Limb (tissue), 2 donors: ENCODE data around the gene ERBIN.
"Not testable (repeated sequence)": the region's sequence is repeated elsewhere in the genome, so short reads cannot be mapped to it uniquely, and the experiment has no call there.

Source experiments
- DNase-seq, 2 donors: peaks; one replicate each; pipeline ENCODE4 v3.0.0-alpha.2; 2016; ENCODE audit errors: extremely low spot score in 2 of 2

The ERBIN gene

DNA sequence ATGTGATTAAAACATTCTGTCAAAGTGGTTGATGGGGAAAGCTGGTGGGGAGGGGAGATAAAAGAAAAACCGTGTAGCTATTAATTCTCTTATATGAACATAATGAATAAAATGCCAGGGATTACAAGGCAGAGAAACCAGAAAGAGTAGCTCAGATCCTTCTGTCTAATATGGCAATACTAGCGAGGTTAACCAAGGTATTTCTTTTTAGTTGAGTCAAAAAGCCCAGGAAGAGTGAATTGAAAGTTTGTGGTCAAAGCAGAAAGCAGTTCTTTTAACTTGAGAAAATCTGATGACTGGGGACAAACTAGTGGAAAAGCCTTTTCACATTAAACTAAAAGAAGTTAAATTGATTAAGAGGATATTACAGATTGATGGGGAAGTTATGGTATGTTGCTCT lies 76.0 kb downstream of the ERBIN start:
- DNase-seq = no peak

DNA sequence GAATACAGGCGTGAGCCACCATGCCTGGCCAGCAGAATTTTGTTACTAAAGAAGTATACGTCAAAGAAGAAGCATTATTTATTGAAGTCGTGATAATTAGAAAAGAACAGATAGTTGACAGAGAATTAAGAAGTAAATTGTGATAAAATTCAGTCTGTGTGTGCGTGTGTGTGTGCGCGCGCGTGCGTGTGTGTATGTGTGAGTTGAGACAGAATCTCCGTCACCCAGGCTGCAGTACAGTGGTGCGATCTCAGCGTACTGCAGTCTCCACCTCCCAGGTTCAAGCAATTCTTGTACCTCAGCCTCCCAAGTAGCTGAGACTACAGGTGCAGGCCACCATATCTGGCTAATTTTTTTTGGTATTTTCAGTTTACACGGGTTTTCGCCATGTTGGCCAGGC lies 77.8 kb downstream of the ERBIN start:
- no peak for DNase-seq

DNA sequence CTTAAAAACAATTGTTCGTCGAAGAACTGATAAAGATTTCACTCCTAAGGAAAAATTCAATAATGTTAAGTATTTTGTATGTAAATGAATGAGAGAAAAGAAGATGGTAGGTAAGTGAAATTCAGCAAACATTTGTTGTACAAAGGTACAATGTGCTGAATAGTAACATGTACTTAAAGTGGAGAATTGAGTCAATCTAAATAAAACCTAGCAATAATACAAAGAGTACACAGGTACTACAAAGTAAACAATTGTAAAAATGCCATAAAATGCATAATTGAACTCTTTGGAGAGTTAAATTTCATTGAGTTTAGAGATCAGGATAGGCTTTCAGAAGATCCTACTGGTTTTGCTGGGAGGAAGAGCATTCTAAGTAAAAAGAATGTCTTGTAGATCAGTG lies 82.9 kb downstream of the ERBIN start:
- DNase-seq = no peak

DNA sequence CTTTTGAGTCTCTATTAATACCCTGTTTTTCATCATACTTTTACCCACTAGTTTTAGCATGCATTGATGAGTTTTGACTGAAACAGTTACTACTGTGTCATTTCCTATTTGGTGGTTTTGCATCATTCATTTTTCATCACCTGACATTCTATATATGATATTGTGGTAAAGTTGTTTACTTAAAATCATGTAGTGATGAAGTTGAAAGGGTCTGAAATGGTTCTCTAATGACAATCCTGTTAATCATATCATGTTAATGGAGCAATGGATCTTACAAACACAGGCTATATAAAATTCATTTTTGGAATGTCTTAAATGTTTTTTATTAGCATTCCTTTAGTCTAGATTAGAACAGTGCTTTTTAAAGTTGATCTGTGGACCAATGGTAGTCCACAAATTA lies 84.1 kb downstream of the ERBIN start:
- DNase-seq = no peak

DNA sequence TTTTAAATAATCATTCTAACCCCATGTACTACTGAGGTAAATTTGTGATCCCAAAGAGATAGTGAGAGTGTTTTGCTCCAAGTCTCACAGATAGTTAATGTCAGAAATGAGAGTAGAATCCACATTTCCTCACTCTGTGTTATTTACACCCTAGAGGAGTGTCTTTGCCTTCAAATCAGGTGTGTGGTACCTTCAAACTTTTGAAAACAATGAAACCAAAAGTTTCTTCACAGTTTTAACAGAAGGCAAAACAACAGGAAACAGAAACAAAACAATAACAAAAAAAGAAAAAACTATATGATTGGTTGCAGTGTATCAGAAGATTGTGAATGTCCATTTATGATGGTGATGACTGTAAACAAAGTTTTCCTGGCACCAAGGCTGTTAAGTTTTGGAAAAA lies 85.9 kb downstream of the ERBIN start:
- DNase-seq = no peak

DNA sequence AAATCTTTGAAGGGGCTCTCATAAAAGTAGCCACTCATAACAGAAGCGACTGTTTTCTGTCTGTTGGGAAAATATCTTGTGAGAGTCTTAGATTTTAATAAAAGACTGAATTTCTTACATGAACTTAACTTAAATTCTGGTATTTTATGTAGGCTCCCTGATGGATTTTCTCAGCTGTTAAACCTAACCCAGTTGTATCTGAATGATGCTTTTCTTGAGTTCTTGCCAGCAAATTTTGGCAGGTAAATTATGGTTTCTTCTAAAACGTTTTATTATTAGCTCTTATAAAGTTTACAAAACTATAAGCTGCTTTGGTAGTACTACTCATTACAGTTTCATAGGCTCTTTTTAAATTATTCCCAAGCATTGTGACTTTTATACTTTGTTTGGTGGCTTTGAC lies 87.0 kb downstream of the ERBIN start:
- DNase-seq = no peak

DNA sequence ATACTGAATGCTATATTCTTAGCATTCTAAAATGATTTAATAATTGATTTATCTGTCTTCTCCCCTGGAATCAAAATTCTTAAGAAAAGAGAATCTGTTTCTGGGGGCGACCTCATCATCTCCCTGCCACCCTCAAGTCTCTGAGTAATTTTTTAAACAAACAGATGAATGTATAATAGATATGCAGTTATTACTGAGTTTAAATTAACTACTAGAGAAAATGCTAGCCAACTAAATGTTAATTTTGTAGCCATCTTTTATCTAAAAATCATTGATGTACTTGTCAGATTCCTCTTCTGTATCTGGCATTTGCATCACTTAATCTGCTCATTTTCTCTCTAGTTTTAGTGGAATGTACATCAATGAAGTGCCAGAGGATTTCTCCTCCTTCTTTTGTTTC lies 87.5 kb downstream of the ERBIN start:
- DNase-seq = no peak

DNA sequence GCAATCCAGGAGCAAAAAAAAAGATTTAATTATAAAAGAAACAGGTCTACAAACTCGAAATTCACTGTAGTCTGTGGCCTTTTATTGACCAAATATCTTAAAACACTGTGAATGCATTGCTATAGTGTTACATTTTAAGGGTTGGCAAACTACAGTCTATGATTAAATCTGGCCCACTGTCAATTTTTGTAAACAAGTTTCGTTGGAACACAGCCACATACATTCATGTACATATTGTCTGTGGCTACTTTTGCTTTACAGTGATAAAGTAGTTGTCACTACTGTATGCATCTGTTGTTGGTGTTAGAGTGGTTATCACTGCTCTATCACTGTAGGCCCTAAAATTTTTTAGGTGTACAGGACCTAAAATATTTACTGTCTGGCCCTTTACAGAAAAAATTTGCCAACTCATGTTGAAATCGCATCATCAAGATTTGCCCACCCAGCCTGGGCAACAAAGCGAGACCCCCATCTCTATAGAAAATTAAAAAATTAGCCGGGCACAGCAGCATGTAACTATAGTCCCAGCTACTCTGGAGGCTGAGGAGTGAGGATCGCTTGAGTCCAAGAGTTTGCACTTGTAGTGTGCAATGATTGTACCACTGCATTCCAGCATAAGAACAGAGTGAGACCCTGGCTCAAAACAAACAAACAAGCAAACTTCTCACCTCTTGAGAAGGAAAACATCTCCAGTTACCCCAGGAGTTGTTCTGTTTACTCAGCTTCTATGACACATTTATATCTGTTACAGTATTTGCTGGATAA lies 89.0 kb downstream of the ERBIN start:
- no peak for DNase-seq

DNA sequence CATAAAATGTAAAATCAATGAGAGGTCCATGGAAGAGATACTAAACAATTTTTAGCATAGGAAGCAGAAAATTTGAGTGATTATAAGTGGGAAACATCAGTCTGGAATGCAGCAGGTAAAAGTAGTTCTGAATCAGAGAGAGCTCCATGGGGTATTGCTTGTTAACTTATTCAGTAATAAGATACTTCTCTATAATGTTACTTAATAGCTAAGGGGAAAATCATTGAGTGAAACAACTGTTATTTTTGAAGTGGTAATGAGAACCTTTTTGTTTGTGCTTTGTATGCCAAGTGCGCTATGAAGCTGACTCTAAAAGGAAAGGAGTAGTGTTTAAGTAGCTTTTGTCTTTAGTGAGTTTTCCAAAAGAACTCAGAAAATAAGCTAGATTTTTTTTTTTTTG lies 95.2 kb downstream of the ERBIN start:
- no peak for DNase-seq

DNA sequence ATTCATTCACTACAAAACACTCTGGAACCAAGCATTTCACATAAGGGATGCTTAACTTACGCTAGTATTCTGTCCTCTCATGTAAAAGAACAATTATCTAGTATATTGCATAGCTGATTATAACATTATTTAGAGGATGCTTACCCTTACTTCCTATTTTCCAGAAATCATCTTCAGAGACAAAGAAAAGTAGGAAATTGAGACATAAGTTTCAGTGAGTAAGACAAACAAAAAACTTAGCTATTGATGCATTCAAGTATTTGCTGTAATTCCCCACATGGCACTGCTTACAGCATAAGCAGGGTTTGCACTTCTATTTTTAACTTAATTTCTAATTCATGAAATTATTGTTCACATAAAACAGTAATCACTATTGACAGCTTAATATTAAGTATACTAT lies 112.9 kb downstream of the ERBIN start:
- no peak for DNase-seq

DNA sequence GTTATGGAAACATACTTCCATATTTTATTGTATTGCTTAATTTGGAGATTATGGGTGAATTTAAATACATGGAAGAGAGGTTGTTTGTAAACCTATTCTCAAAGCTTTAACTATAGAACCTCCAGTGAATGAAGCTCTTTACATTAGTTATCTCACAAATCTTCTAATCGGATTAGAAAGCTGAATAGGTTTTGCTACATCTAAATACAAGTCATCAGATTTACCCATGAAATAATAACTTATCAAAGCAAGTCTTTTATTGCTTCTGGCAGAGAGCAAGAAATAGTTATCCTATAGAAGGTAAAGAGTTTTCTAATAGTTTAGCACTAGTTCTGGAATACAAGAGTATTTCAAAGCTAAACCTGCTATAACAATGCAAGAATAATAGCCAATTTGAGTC lies 113.3 kb downstream of the ERBIN start:
- DNase-seq = no peak

DNA sequence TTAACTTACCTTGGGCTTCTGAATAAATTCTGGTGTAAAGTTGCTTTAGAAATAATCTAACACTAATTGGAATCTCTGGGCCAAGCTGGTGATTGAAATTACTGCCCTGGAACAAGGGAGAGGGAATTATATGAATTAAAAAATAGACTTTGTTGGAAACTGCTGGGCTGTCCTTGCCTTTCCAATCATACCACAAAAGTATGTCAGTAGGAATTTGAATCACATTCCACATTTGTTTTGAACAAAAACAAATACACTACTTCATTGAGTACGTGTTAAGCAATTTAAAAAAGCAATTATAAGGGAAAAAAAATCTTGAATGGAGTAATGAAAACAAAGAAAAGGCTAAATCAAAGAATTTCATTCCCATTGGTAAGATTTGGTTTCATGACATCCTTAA lies 115.3 kb downstream of the ERBIN start:
- DNase-seq = no peak

DNA sequence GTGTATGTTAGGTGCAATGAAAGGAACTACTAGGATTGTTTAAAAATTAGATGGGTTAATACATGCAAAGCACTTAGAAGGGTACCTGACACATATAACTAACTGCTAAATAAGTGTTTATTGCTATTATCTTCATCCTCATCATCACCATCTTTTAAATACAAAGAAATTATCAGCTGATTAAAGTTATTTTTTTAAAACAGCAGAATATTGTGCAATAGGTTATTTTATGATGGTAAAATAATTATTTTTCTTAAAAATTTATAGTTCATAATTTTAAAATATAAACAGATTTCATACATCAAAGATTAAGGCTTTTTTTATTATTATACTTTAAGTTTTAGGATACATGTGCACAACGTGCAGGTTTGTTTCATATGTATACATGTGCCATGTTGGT lies 130.9 kb downstream of the ERBIN start:
- DNase-seq = no peak

DNA sequence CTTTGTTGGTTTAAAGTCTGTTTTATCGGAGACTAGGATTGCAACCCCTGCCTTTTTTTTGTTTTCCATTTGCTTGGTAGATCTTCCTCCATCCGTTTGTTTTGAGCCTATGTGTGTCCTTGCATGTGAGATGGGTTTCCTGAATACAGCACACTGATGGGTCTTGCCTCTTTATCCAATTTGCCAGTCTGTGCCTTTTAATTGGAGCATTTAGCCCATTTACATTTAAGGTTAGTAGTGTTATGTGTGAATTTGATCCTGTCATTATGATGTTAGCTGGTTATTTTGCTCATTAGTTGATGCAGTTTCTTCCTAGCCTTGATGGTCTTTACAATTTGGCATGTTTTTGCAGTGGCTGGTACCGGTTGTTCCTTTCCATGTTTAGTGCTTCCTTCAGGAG lies 134.9 kb downstream of the ERBIN start:
- DNase-seq = not testable (repeated sequence)

DNA sequence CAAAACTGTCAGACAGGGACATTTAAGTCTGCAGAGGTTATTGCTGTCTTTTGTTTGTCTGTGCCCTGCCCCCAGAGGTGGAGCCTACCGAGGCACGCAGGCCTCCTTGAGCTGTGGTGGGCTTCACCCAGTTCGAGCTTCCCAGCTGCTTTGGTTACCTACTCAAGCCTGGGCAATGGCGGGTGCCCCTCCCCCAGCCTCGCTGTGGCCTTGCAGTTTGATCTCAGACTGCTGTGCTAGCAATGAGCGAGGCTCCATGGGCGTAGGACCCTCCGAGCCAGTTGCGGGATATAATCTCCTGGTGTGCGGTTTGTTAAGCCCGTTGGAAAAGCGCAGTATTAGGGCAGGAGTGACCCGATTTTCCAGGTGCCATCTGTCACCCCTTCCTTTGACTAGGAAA lies 136.7 kb downstream of the ERBIN start:
- not testable (repeated sequence) for DNase-seq

DNA sequence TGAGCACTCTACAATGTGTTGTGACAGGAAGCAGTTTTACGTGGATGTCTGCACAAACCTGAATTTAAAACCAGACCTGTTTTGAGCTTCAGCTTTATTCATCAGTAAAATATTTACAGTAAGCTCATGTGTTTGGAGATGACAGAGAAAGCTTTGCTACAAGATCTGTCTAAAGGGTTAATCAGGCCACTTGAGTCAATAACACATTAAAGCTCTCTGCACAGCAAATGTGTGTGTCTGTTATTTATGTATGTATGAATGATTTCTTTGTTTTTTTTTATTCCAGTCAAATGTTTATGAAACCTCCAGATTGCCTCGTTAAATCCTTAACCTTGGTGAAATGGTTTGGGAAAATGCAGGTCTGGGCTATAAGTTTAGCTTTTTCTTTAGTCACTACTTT lies 140.5 kb downstream of the ERBIN start:
- DNase-seq = no peak

DNA sequence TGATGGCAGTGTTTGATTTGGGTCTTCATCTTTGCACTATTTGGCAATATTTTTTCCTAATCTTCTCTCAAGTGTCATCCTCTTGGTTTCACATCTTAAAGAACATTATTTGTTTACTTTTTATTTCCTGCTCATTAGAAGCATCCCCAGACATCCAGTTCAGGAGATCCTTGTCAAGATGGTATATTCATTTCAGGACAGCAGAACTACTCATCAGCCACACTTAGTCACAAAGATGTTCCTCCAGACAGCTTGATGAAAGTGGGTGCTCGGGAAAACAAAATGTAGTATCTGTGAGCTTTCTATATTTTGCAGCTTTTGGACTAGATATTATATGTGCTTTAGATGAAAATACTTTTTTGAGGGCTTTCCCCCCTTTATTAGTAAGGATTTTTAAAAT lies 145.7 kb downstream of the ERBIN start:
- DNase-seq = no peak

DNA sequence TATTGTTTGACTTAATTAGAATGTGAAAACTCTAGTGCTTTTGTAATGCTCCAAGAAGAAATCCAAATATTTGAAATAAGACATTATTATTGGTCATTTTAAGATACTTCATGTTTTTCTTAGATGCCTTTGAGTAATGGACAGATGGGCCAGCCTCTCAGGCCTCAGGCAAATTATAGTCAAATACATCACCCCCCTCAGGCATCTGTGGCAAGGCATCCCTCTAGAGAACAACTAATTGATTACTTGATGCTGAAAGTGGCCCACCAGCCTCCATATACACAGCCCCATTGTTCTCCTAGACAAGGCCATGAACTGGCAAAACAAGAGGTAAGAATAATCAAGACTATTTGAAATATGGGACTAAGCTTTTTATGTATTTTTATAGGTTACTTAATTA lies 148.5 kb downstream of the ERBIN start:
- DNase-seq = no peak

DNA sequence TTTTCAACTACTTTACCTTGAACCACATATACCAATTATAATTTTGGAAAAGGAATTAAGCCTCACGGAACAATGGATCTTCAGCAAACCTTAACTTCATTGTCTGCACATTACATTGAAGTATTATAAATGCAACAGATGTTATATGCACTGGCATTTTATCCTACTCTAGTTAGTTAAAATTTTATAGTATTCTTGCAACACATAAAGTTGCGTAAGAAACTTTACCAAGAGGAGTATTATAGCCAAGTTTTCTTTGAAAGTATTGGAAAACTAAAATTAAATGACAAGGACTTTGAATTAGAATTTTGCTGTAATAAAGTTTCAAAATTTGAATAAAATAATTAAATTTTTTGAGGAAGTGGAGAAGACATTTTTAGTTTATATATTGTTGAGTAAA lies 154.3 kb downstream of the ERBIN start:
- DNase-seq = no peak

DNA sequence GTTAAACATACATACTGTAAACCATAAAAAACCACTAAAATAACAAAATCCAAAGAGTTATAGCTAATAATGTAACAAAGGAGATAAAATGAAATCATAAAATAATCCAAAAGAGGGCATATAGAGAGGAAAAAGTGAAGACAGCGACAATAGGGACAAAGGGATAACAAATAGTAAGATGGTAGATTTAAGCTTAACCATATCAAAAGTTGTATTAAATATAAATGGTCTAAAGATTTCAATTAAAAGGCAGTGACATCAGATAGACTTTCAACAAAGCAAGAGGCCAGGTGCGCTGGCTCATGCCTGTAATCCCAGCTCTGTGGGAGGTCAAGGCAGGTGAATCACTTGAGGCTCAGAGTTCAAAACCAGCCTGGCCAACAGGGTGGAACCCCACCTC lies 163.0 kb downstream of the ERBIN start:
- DNase-seq = no peak

DNA sequence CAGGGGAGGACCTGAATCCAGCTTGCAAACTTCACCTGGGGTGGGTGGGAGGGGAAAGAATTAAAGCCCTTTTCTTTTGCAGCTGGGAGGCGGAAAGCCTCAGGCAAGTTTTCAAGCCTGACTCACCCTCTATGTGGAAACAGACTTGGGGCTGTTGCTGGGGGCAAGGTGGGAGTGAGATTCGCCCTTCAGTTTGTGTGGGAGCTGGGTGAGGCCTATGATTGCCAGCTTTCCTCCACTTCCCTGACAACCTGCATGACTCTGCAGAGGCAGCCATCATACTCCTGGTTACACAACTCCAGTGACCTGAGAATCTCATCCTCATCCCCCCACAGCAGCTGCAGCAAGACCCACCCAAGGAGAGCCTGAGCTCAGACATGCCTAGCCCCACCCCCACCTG lies 174.5 kb downstream of the ERBIN start:
- no peak for DNase-seq

DNA sequence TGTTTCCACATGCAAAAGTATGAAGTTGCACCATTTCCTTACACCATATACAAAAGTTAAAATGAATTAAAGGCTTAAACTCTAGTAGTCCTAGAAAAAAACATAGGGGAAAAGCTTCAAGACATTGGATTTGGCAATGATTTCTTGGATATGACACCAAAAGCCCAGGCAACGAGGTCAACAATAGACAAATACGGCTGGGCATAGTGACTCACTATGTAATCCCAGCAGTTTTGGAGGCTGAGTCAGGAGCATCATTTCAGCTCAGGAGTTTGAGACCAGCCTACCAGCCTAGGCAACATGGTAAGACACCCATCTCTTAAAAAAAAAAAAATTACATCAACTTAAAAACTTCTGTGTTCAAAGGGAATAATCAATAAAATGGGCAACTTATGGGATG lies 186.8 kb downstream of the ERBIN start:
- DNase-seq = no peak

DNA sequence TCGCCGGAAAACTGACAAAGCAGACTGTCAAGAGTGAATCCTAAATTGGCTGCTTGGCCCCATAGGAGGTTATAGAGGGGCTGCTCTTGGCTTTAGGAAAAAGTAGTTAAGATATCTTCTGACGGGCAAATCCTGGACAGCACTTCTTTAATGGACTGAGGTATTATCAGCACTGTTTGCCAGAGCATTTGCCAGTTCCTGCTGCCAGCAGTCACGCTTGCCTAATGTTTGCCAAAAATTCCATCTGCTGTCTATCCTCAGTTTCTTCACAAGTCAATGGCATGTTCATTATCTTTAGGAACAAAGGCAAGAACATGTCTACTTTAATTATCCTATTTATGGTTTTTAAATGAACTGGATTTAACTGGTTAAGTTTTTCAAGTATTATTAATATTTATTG lies 191.9 kb downstream of the ERBIN start:
- no peak for DNase-seq
